Stimulated activated CD4-positive, alpha-beta T cell treated with anti-CD3 and anti-CD28 coated beads, Interleukin-2, amount 100 ng/mL, for 4 hours (primary cell): ENCODE measurements around the gene CCDC171.
"Not testable (repeated sequence)": the region's sequence is repeated elsewhere in the genome, so short reads cannot be mapped to it uniquely, and the experiment has no call there.

Experiments used
- DNase-seq: peaks from one replicate; pipeline ENCODE4 v3.0.0-alpha.2; 2020; ENCODE audit warnings: low read depth

CCDC171 gene

GRCh38 chr9:15697446-15697851, 144.6 kb downstream of the CCDC171 start:
- DNase-seq = no peak

- not testable (repeated sequence) for DNase-seq
Observed at GRCh38 chr9:15699876-15700559, 147.2 kb downstream of the CCDC171 start.

GRCh38 chr9:15707000-15707399, 154.2 kb downstream of the CCDC171 start:
- no peak for DNase-seq

GRCh38 chr9:15711531-15711930, 158.7 kb downstream of the CCDC171 start:
- no peak for DNase-seq

- no peak for DNase-seq
Observed at GRCh38 chr9:15711931-15712330, 159.1 kb downstream of the CCDC171 start.

GRCh38 chr9:15714746-15715145, 161.9 kb downstream of the CCDC171 start:
- no peak for DNase-seq

- no peak for DNase-seq
Observed at GRCh38 chr9:15717290-15717967, 164.6 kb downstream of the CCDC171 start.

- DNase-seq = no peak
Observed at GRCh38 chr9:15718423-15718822, 165.6 kb downstream of the CCDC171 start.

- DNase-seq = no peak
Observed at GRCh38 chr9:15720861-15721260, 168.0 kb downstream of the CCDC171 start.

- DNase-seq = no peak
Observed at GRCh38 chr9:15722888-15723287, 170.0 kb downstream of the CCDC171 start.

GRCh38 chr9:15724016-15724415, 171.2 kb downstream of the CCDC171 start:
- DNase-seq = no peak

GRCh38 chr9:15724612-15725011, 171.8 kb downstream of the CCDC171 start:
- DNase-seq = no peak

GRCh38 chr9:15725953-15726352, 173.1 kb downstream of the CCDC171 start:
- no peak for DNase-seq

GRCh38 chr9:15729507-15729906, 176.7 kb downstream of the CCDC171 start:
- DNase-seq = no peak

- DNase-seq = no peak
Observed at GRCh38 chr9:15735083-15735857, 182.4 kb downstream of the CCDC171 start.

- no peak for DNase-seq
Observed at GRCh38 chr9:15736569-15736968, 183.7 kb downstream of the CCDC171 start.

- no peak for DNase-seq
Observed at GRCh38 chr9:15738011-15738410, 185.2 kb downstream of the CCDC171 start.

GRCh38 chr9:15741015-15741414, 188.2 kb downstream of the CCDC171 start:
- DNase-seq = no peak

- DNase-seq = no peak
Observed at GRCh38 chr9:15743512-15743911, 190.7 kb downstream of the CCDC171 start.

- DNase-seq = no peak
Observed at GRCh38 chr9:15744196-15744595, 191.4 kb downstream of the CCDC171 start.

GRCh38 chr9:15746905-15747304, 194.1 kb downstream of the CCDC171 start:
- DNase-seq = no peak

GRCh38 chr9:15755660-15756059, 202.8 kb downstream of the CCDC171 start:
- DNase-seq = no peak

GRCh38 chr9:15761551-15761950, 208.7 kb downstream of the CCDC171 start:
- no peak for DNase-seq
